OCI-LY7 (cell line): ENCODE data around the gene LTBP2. TPM values are rescaled to one million over a fixed set of nuclear protein-coding genes. Genes with fewer than 3 reads are reported as not detected.

Source experiments
- BruUV-seq: library from RNA; stranded (reverse); fragments of 400-500 nt; replicated peaks from 2 replicates; lab custom pipeline; 2021; lab: Mats Ljungman, UMichigan
- CTCF ChIA-PET: fragments of 300-600 bp; sonication (Branson Sonifier 250); formaldehyde crosslinking; loops from one replicate; lab custom pipeline; 2022; ENCODE audit warnings: antibody characterized with exemption; ENCODE audit not compliant: unreplicated experiment; lab: Charles Lee
- POLR2A ChIA-PET: fragments of 300-600 bp; sonication (Branson Sonifier 250); formaldehyde crosslinking; loops from one replicate; lab custom pipeline; 2022; ENCODE audit warnings: antibody characterized with exemption; lab: Charles Lee
- DNase-seq: peaks from one replicate; pipeline ENCODE4 v3.0.0-alpha.2; 2015; ENCODE audit warnings: low spot score
- H2AFZ ChIP-seq: fragments of 200-600 bp; sonication (generic), shearing (Covaris generic); 2 replicates; pipeline ENCODE4 v1.6.1; 2014; ENCODE audit warnings: mild to moderate bottlenecking, antibody characterized with exemption, low read length, moderate library complexity
- H3K27ac ChIP-seq: fragments of 200-600 bp; sonication (generic); 2 replicates; pipeline ENCODE4 v1.5.1; 2014; ENCODE audit warnings: mixed run types, low read depth, mild to moderate bottlenecking, moderate library complexity, low read length, inconsistent platforms; ENCODE audit not compliant: poor library complexity, severe bottlenecking
- H3K36me3 ChIP-seq: fragments of 200-600 bp; sonication (generic); 2 replicates; pipeline ENCODE4 v1.6.1; 2014; ENCODE audit warnings: mild to moderate bottlenecking, antibody characterized with exemption, low read length, moderate library complexity, mixed read lengths; ENCODE audit not compliant: insufficient read depth
- H3K4me1 ChIP-seq: fragments of 200-600 bp; sonication (generic); 2 replicates; pipeline ENCODE4 v1.5.1; 2014; ENCODE audit warnings: mild to moderate bottlenecking, low read length; ENCODE audit not compliant: insufficient read depth, poor library complexity, severe bottlenecking
- H3K4me2 ChIP-seq: fragments of 200-600 bp; sonication (generic); 2 replicates; pipeline ENCODE4 v1.6.1; 2014; ENCODE audit warnings: mild to moderate bottlenecking, low read length
- H3K4me3 ChIP-seq: fragments of 200-600 bp; sonication (generic); 2 replicates; pipeline ENCODE4 v1.5.1; 2014; ENCODE audit warnings: mild to moderate bottlenecking, low read depth, low read length; ENCODE audit not compliant: poor library complexity, severe bottlenecking
- H3K79me2 ChIP-seq: fragments of 200-600 bp; sonication (generic); 2 replicates; pipeline ENCODE4 v1.6.1; 2016; ENCODE audit warnings: low read depth, mild to moderate bottlenecking, low read length, moderate library complexity, mixed read lengths; ENCODE audit not compliant: insufficient read depth
- H3K9me2 ChIP-seq: fragments of 200-600 bp; sonication (generic); 2 replicates; pipeline ENCODE4 v1.6.1; 2016; ENCODE audit warnings: mild to moderate bottlenecking, low read length, mixed read lengths; ENCODE audit not compliant: insufficient read depth
- H3K9me3 ChIP-seq: fragments of 200-600 bp; sonication (generic); 2 replicates; pipeline ENCODE4 v1.6.1; 2014; ENCODE audit warnings: mild to moderate bottlenecking, mixed run types, low read length, mixed read lengths
- H4K20me1 ChIP-seq: fragments of 200-600 bp; sonication (generic); 2 replicates; pipeline ENCODE4 v1.6.1; 2014; ENCODE audit warnings: mild to moderate bottlenecking, antibody characterized with exemption, low read length, moderate library complexity, mixed read lengths; ENCODE audit not compliant: insufficient read depth
- CTCF ChIP-seq: fragments of 200-600 bp; sonication (generic); conservative IDR thresholded peaks from 2 replicates; pipeline ENCODE4 v1.5.1; 2014; ENCODE audit warnings: mild to moderate bottlenecking, antibody characterized with exemption, low read length, moderate library complexity, mixed read lengths
- EZH2phosphoT487 ChIP-seq: fragments of 200-600 bp; sonication (generic); IDR thresholded peaks from 2 replicates; pipeline ENCODE4 v1.6.1; 2018; ENCODE audit warnings: low read depth, borderline replicate concordance, mild to moderate bottlenecking, mixed run types, antibody characterized with exemption, low read length, moderate library complexity, mixed read lengths
- intact Hi-C: fragments of 100-400 bp; cut with micrococcal nuclease; formaldehyde crosslinking; loops from one replicate; pipeline ENCODE4 v1.10.0; 2022; ENCODE audit not compliant: unreplicated experiment
- total RNA-seq, 2 experiments: library from RNA; depleted of rRNA in 1 of 2; stranded (reverse); fragments of >200 nt in 1 of 2; shearing (Covaris generic) in 1 of 2; gene quantifications; 2 replicates each; pipeline ENCODE4 v1.2.3, GENCODE V29; 2014 to 2022

LTBP2 gene
- total RNA-seq, 2 experiments from 2014 or later = 0.15 to 0.25 TPM

- Histone ChIP-seq H3K4me2 (no peak overlapping the region), H2AFZ (no peak overlapping the region), H3K79me2 (no peaks in the 10 kb centered on the region), H3K9me2 (no peaks in the 10 kb centered on the region), H3K9me3 (no peaks in the 10 kb centered on the region), H3K4me3 (no peak overlapping the region), H3K36me3 (no peaks in the 10 kb centered on the region), H3K27ac (no peak overlapping the region), H4K20me1 (no peaks in the 10 kb centered on the region), H3K4me1 (peaks cover 5% of the 10 kb centered on the region)
- TF ChIP-seq CTCF = no peak
- TF ChIP-seq EZH2phosphoT487 = no peak
- intact Hi-C loops = no loop called here
- no TSS peak for BruUV-seq
- ChIA-PET POLR2A (no interaction called here), CTCF (no interaction called here)
- no peak for DNase-seq
Observed at GRCh38 chr14:74577948-74578275, 34.1 kb downstream of the LTBP2 start.

- Histone ChIP-seq H4K20me1 (no peaks in the 10 kb centered on the region), H3K9me2 (no peaks in the 10 kb centered on the region), H3K27ac (no peak overlapping the region), H3K4me3 (no peak overlapping the region), H3K79me2 (no peaks in the 10 kb centered on the region), H3K36me3 (no peaks in the 10 kb centered on the region), H2AFZ (no peak overlapping the region), H3K4me1 (peaks cover 5% of the 10 kb centered on the region), H3K9me3 (no peaks in the 10 kb centered on the region), H3K4me2 (no peak overlapping the region)
- BruUV-seq = no TSS peak
- intact Hi-C loops = no loop called here
- no peak for DNase-seq
- ChIA-PET POLR2A (no interaction called here), CTCF (no interaction called here)
- TF ChIP-seq EZH2phosphoT487 (no peak), CTCF (no peak)
Observed at GRCh38 chr14:74577247-74577947, 34.6 kb downstream of the LTBP2 start.

- no peak overlapping the region for H3K27ac ChIP-seq
- H3K4me2 ChIP-seq = no peak overlapping the region
- intact Hi-C loops = no loop called here
- no peak for DNase-seq
- TF ChIP-seq CTCF (no peak), EZH2phosphoT487 (no peak)
- H3K79me2 ChIP-seq = no peaks in the 10 kb centered on the region
- no peak overlapping the region for H3K4me3 ChIP-seq
- peaks cover 5% of the 10 kb centered on the region for H3K4me1 ChIP-seq
- H4K20me1 ChIP-seq = no peaks in the 10 kb centered on the region
- H3K36me3 ChIP-seq = no peaks in the 10 kb centered on the region
- no peak overlapping the region for H2AFZ ChIP-seq
- H3K9me2 ChIP-seq = no peaks in the 10 kb centered on the region
- CTCF ChIA-PET = no interaction called here
- BruUV-seq = no TSS peak
- no peaks in the 10 kb centered on the region for H3K9me3 ChIP-seq
- POLR2A ChIA-PET = no interaction called here
Observed at GRCh38 chr14:74575936-74576335, 36.1 kb downstream of the LTBP2 start.
